GM12872 (cell line): ENCODE results near the gene DLK1.

Experiments
- CTCF ChIP-seq: IDR thresholded peaks from 3 replicates; pipeline ENCODE4 v1.5.1; 2011; ENCODE audit warnings: low read depth, mild to moderate bottlenecking, low read length, moderate library complexity; ENCODE audit not compliant: insufficient read depth

The DLK1 gene

GRCh38 chr14:100746326-100746725 is 19.6 kb downstream of the DLK1 start:
- no peak for TF ChIP-seq CTCF

GRCh38 chr14:100747021-100747586 is 20.4 kb downstream of the DLK1 start:
- TF ChIP-seq CTCF: no peak

GRCh38 chr14:100747736-100748135 is 21.0 kb downstream of the DLK1 start:
- TF ChIP-seq CTCF: no peak

- no peak for TF ChIP-seq CTCF
Observed at GRCh38 chr14:100748403-100748802, 21.7 kb downstream of the DLK1 start.

- TF ChIP-seq CTCF: no peak
Observed at GRCh38 chr14:100748944-100749343, 22.3 kb downstream of the DLK1 start.

- no peak for TF ChIP-seq CTCF
Observed at GRCh38 chr14:100749967-100750597, 23.4 kb downstream of the DLK1 start.

GRCh38 chr14:100750762-100751699 is 24.3 kb downstream of the DLK1 start:
- no peak for TF ChIP-seq CTCF
